T-cell (primary cell): Measurements from ENCODE around the gene PRDX3. TPM values are rescaled to one million over a fixed set of nuclear protein-coding genes. Genes with fewer than 3 reads are reported as not detected.

Experiments
- ATAC-seq, 4 experiments: fragments of 200-7000 bp in 3 of 4; fragments of 150-1000 bp in 1 of 4; cut with Tn5 transposase; replicated peaks in 1 of 4; 1 replicate in 3 of 4; 2 replicates in 1 of 4; pipeline ENCODE4 v1.10.0; 2021; ENCODE audit warnings: moderate library complexity in 3 of 4, mild to moderate bottlenecking in 2 of 4, moderate number of reproducible peaks in 1 of 4
- CTCF ChIA-PET, 2 donors: fragments of 300-600 bp; sonication (Branson Sonifier 250); formaldehyde crosslinking; loops; one replicate each; lab custom pipeline; 2022; ENCODE audit warnings: antibody characterized with exemption in 2 of 2; lab: Charles Lee
- POLR2A ChIA-PET, 2 donors: fragments of 300-600 bp; sonication (Branson Sonifier 250); formaldehyde crosslinking; loops; one replicate each; lab custom pipeline; 2022; ENCODE audit warnings: antibody characterized with exemption in 2 of 2; lab: Charles Lee
- DNase-seq, 35 experiments: peaks; one replicate each; pipeline versions ENCODE4 v3.0.0 to v3.0.0-alpha.2; 2013 to 2023
- H3K27ac ChIP-seq: one replicate; pipeline ENCODE4 v1.5.1; 2013; ENCODE audit warnings: low read length
- H3K27me3 ChIP-seq, 2 experiments: replicated peaks in 1 of 2; 1 replicate in 1 of 2; 2 replicates in 1 of 2; pipeline versions ENCODE4 v1.6.1 to v1.7.0; 2013; ENCODE audit warnings: low read length in 1 of 2, mixed read lengths in 1 of 2; ENCODE audit not compliant: control insufficient read depth in 2 of 2, insufficient read depth in 2 of 2; ENCODE audit errors: extremely low read depth in 1 of 2
- H3K36me3 ChIP-seq, 2 donors: 1 replicate in 1 of 2; 2 replicates in 1 of 2; pipeline versions ENCODE4 v1.6.1 to v1.7.0; 2013; ENCODE audit warnings: low read length in 1 of 2; ENCODE audit not compliant: control insufficient read depth in 2 of 2, insufficient read depth in 1 of 2; ENCODE audit errors: extremely low read depth in 1 of 2
- H3K4me1 ChIP-seq, 2 experiments: 1 replicate in 1 of 2; 2 replicates in 1 of 2; pipeline versions ENCODE4 v1.6.1 to v1.7.0; 2013; ENCODE audit warnings: low read length in 2 of 2, mixed read lengths in 1 of 2; ENCODE audit not compliant: insufficient read depth in 2 of 2, control insufficient read depth in 1 of 2; ENCODE audit errors: extremely low read depth in 1 of 2
- H3K4me3 ChIP-seq, 2 donors: 1 replicate in 1 of 2; 2 replicates in 1 of 2; pipeline versions ENCODE4 v1.5.1 to v1.7.0; 2013; ENCODE audit warnings: mild to moderate bottlenecking in 2 of 2, low read length in 1 of 2, moderate library complexity in 1 of 2; ENCODE audit not compliant: control insufficient read depth in 1 of 2; ENCODE audit errors: extremely low read depth in 1 of 2
- H3K9me3 ChIP-seq: 2 replicates; pipeline ENCODE4 v1.7.0; 2013
- H3K27ac Mint-ChIP-seq, 2 donors: one replicate each; pipeline ENCODE4 v1.8.0; 2020 to 2021; ENCODE audit warnings: mild to moderate bottlenecking in 2 of 2, mixed read lengths in 2 of 2
- H3K27me3 Mint-ChIP-seq, 2 donors: one replicate each; pipeline ENCODE4 v1.8.0; 2021 to 2022; ENCODE audit warnings: mixed read lengths in 2 of 2
- H3K36me3 Mint-ChIP-seq: one replicate; pipeline ENCODE4 v1.8.0; 2021; ENCODE audit warnings: mixed read lengths
- H3K4me1 Mint-ChIP-seq, 3 donors: one replicate each; pipeline ENCODE4 v1.8.0; 2020 to 2022; ENCODE audit warnings: mixed read lengths in 3 of 3, mild to moderate bottlenecking in 1 of 3
- H3K4me3 Mint-ChIP-seq, 3 donors: one replicate each; pipeline ENCODE4 v1.8.0; 2020 to 2022; ENCODE audit warnings: mild to moderate bottlenecking in 3 of 3, mixed read lengths in 3 of 3, moderate library complexity in 3 of 3
- H3K9me3 Mint-ChIP-seq, 3 donors: one replicate each; pipeline ENCODE4 v1.8.0; 2020 to 2022; ENCODE audit warnings: mixed read lengths in 3 of 3
- WGBS: methylation state at CpG from one replicate; pipeline ENCODE4 v1.1.5; 2013; ENCODE audit warnings: missing lambda C conversion rate; ENCODE audit not compliant: insufficient coverage; 5-methylcytosine and 5-hydroxymethylcytosine counted together
- total RNA-seq, 35 experiments: library from RNA in 6 of 35; stranded (reverse) in 6 of 35; fragments of 120-200 nt in 1 of 35; gene quantifications; one replicate each; pipeline versions ENCODE4 v1.2.1 to v1.2.4 and lab custom pipeline; 2013 to 2026

The PRDX3 gene
- total RNA-seq, 5 donors from 2014 or later (not counting 1 experiment from before 2014, with no cell fraction given) = 15.7 to 36.2 (median 34.7) TPM

- Mint-ChIP-seq H3K27ac (no peak overlapping the region), H3K27me3 (no peaks in the 10 kb centered on the region), H3K4me3 (no peak overlapping the region), H3K36me3 (peaks cover 37% of the 10 kb centered on the region), H3K4me1 (peaks cover 0 to 5% (median 3%) of the 10 kb centered on the region in 3 donors), H3K9me3 (no peaks in the 10 kb centered on the region)
- Histone ChIP-seq H3K4me3 (no peak overlapping the region), H3K4me1 (peaks cover 0 to 14% of the 10 kb centered on the region in 2 experiments), H3K27me3 (no peaks in the 10 kb centered on the region), H3K36me3 (peaks cover 0 to 54% of the 10 kb centered on the region in 2 donors), H3K27ac (no peak overlapping the region), H3K9me3 (no peaks in the 10 kb centered on the region)
- ChIA-PET POLR2A (interaction anchor here in 1 of 2 donors (0.7 kb wide), 1 partner anchor 42 kb away, joined by 6 read pairs; no protein-coding TSS in a partner anchor), CTCF (interaction anchor here in 1 of 2 donors (0.6 kb wide), 1 partner anchor 42 kb away, joined by 3 read pairs; no protein-coding TSS in a partner anchor)
- 100% methylated on average over 1 of the region's 1 CpG for WGBS
- DNase-seq (no peak), ATAC-seq (no peak)
Measured at GRCh38 chr10:119119400-119119799, 59.2 kb downstream of the PRDX3 start.

GRCh38 chr10:119118231-119118630 lies 60.4 kb downstream of the PRDX3 start:
- ChIA-PET POLR2A (no interaction called here), CTCF (interaction anchor here (0.6 to 0.7 kb wide), 4 partner anchors 17 to 427 kb away, joined by 3 to 6 read pairs (median 4); no protein-coding TSS in a partner anchor)
- peaks cover 0 to 14% (median 6%) of the 10 kb centered on the region in 3 donors for H3K4me1 Mint-ChIP-seq
- no peak overlapping the region for H3K4me3 Mint-ChIP-seq
- H3K36me3 Mint-ChIP-seq = peaks cover 44% of the 10 kb centered on the region
- no peaks in the 10 kb centered on the region for H3K27me3 ChIP-seq
- no peak for DNase-seq
- 100% methylated on average over 2 of the region's 5 CpGs for WGBS
- H3K4me3 ChIP-seq = no peak overlapping the region
- H3K4me1 ChIP-seq = peaks cover 0 to 19% of the 10 kb centered on the region in 2 experiments
- peaks cover 0 to 57% of the 10 kb centered on the region in 2 donors for H3K36me3 ChIP-seq
- H3K27ac Mint-ChIP-seq = no peak overlapping the region
- ATAC-seq = no peak
- H3K9me3 ChIP-seq = no peaks in the 10 kb centered on the region
- no peaks in the 10 kb centered on the region for H3K9me3 Mint-ChIP-seq
- H3K27me3 Mint-ChIP-seq = no peaks in the 10 kb centered on the region
- H3K27ac ChIP-seq = no peak overlapping the region

Other genes starting within 250 kb of the PRDX3 start
- under 1 TPM; 0.08 to 0.60 (median 0.38) TPM for gene NANOS1, start 149.1 kb downstream of the PRDX3 start, total RNA-seq
- gene EIF3A, start 98.0 kb downstream of the PRDX3 start, total RNA-seq = 100 to 1,000 TPM; 102 to 124 (median 111) TPM
- 10 to 100 TPM; 28.5 to 52.4 (median 41.7) TPM for gene DENND10, start 74.7 kb downstream of the PRDX3 start, total RNA-seq
- 10 to 100 TPM; 10.4 to 19.4 (median 13.9) TPM for gene SFXN4, start 13.1 kb downstream of the PRDX3 start, total RNA-seq
- 10 to 100 TPM; 21.7 to 36.8 (median 30.6) TPM for gene GRK5, start 28.8 kb upstream of the PRDX3 start, total RNA-seq